Stimulated activated CD8-positive, alpha-beta memory T cell treated with anti-CD3 and anti-CD28 coated beads, Interleukin-2, amount 100 ng/mL, for 1 hour (primary cell): ENCODE results near the gene AARS2.

ENCODE experiments used
- DNase-seq, 2 donors: peaks; one replicate each; pipeline ENCODE4 v3.0.0-alpha.2; 2020; ENCODE audit warnings: low read depth in 2 of 2

AARS2 gene

DNA sequence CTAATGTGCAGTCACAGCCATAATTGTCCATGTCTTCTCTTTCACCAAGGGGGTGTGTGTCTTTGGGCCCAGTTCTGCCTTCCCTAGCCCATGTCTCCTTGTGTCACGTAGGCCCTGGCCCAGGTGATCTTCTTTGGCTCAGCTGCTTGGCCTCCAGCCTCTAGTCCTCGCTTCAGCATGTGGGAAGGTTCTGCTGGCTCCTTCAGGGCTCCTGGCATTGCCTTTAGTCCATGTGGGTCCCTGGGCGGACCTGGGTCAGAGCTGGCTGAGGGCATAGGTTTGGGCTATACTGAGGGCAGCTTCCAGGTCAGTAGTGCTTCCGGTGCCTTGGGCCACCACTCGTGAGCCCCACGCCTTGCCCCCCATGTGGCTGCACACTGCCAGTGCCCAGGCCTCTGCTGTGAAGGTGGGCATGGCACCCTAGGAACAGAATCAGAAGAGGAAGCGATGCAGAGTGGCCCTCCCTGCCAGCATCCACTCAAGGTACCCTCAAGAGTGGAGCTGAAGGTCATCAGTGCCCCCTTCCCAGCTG lies 12.8 kb downstream of the AARS2 start:
- DNase-seq: no peak

DNA sequence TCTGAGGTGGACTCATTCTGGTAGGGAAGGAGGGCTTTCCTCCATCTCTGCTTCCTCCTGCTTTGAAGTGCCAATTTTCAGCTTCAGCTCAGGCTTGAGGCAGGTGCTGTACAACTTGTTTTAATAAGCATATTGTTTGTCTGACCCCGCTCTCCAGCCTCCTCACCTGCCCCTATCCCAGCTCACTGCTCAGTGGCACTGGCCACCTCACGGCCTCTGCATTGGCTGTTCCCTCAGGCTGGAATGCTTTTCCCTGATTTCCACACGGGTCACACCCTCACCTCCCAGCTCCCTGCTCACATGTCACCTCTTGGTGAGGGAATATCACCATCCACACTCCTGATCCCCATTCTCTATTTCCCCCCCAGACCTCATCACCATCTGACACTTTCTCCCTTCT lies 14.3 kb downstream of the AARS2 start:
- no peak for DNase-seq

- no peak for DNase-seq
Observed at GRCh38 chr6:44298055-44298803, 14.9 kb downstream of the AARS2 start.

- no peak for DNase-seq
Observed at GRCh38 chr6:44297063-44298038, 15.8 kb downstream of the AARS2 start.

DNA sequence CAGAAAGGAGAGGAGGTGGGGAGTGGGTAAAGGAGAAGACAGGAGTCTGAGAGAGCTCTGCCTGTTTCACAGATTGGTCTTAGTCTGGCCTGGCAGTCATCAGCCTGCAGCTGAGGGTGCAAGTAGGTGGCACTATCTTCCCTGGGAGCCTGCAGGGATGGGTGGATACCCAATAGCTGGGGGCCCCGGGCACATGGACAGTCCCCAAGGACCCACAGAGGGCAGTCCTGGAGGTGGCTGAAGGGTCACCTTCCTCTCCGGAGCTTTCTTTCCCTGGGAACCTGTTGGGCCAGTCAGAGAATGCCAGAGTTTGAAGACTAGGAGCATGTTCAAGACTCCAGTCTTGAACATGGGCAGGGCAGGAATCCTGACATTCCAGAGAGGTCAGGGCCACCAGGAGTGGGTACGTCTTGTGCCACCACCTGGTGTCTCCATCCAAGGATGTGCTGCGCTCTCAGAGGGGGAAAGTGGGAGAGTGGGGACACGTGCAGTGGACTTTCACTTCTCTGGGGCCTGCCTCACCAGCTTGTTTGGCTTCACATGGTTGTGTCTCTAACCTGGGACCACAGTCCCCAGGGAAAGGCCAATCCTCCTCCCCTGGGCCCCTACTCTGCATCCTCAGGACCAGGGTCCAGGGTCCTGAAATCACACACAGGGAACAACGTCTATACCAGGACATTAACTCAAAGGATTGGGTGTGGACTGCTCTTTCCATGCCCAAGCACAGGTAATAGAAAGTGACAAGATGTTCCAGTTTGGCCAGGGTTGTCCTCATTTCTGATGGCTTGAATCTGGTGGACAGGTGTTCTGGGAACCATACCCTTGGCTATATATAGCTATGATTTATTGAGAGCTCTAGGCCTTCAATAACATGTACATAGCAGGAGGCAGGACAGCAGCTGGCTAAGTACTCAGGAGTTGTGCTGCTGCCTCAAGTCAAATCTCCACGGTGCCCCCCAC lies 18.0 kb downstream of the AARS2 start:
- no peak for DNase-seq

- DNase-seq: no peak
Observed at GRCh38 chr6:44292661-44293365, 20.3 kb downstream of the AARS2 start.

- no peak for DNase-seq
Observed at GRCh38 chr6:44291841-44292240, 21.3 kb downstream of the AARS2 start.

GRCh38 chr6:44289726-44290260 lies 23.4 kb downstream of the AARS2 start:
- DNase-seq: no peak

- no peak for DNase-seq
Observed at GRCh38 chr6:44286747-44287146, 26.4 kb downstream of the AARS2 start.

DNA sequence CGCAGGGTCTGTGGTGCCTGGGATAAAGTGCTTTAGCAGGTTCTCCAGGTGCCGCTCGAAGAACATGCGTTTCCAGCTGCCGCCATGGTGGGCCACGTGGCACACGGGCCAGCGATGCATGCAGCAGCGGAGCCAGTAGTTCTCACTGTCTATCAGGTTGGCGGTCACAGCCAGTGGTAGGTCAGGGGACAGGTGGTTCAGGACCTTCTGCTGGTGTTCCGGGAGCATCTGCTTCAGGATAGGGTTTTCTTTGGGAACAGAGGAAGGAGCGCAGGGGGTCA lies 26.9 kb downstream of the AARS2 start:
- no peak for DNase-seq

DNA sequence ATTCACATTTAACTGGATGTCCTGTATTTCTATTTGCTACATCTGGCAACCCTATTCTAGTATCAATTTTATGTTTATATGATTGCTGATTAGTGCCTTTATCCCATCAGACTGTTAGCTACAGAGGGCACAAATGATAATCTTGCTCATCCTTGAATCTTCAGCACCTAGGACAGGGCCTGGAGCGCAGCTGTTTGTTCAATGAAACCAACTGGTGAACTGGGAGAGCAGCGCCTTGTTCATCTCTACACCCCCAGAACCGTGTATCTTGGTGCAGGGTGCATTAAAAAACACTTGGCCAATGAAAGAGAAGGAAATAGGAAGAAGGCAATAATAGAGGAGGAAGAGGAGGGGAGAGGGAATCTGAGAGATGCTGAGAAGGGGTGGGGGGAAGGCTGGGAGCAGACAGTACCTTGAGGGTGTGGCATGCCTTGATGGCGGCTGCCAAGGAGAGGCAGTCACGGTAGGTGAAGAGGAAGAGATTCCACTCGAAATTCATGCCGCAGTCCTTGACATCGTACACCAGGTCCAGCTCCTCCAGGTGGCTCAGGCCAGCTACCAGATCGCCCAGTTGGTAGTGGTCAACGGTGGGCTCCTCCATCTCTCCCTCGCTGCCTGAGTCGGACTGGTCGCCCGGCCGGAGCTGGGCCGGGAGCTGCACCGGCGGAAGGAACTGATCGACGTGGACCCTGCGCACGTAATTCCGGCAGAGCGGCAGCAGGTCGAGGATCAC lies 27.4 kb downstream of the AARS2 start:
- no peak for DNase-seq

DNA sequence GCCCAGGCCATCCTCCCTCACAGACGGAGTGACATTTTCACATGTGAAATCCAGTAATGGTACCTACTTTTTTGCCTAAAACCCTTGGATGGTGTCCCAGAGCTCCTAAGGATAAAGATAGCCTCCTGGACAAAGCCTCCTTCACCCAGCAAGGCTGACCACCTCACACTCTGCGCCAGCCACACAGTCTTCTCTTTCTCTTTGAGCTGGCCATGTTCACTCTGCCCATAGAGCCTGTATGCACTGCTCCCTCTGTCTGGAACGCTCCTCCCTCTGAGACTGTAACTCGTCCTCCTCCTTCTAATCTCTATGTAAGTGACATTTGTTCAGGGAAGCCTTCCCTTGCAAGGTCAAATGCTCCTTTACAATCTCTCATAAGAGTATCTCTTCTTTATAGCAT lies 28.3 kb downstream of the AARS2 start:
- no peak for DNase-seq

- no peak for DNase-seq
Observed at GRCh38 chr6:44284121-44284520, 29.0 kb downstream of the AARS2 start.

- no peak for DNase-seq
Observed at GRCh38 chr6:44278774-44279697, 34.1 kb downstream of the AARS2 start.

DNA sequence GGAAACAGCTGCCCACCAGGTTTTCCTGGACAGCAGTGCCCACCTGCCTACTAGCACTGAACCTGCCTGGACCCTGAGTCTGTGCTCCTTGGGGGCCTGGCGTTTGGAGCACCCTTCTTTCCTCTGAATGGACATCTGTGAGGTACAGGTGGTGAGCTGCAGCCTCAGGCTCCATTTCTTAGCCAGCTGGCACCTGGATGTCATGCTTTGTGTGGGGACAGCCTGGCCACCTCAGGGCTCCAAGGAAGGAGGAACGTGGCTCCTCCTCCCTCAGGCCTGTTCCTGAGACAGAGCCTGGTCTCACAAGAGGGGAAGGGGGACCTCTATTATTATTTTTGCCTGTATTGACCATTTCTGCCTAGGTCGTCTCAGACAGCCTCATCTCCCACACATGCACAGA lies 34.8 kb downstream of the AARS2 start:
- DNase-seq: no peak

DNA sequence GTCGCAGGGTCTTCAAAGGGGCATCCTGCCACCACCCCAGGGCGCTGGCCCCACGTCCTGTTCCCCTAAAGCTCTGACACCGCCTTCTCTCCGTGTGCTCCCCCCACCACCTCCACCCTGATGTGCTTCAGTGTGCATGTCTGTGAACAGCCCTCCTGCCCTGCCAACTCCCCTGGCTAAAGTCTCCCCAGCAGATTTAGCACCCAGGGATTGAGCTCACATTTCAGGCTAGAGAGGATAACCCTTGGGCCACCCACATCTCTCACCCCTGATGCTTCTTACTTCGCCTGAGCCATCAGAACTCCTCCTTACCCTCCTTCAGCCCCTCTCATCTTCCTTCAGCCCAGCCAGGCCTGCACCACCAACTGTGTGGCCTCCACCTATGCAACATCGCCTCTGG lies 35.4 kb downstream of the AARS2 start:
- no peak for DNase-seq

DNA sequence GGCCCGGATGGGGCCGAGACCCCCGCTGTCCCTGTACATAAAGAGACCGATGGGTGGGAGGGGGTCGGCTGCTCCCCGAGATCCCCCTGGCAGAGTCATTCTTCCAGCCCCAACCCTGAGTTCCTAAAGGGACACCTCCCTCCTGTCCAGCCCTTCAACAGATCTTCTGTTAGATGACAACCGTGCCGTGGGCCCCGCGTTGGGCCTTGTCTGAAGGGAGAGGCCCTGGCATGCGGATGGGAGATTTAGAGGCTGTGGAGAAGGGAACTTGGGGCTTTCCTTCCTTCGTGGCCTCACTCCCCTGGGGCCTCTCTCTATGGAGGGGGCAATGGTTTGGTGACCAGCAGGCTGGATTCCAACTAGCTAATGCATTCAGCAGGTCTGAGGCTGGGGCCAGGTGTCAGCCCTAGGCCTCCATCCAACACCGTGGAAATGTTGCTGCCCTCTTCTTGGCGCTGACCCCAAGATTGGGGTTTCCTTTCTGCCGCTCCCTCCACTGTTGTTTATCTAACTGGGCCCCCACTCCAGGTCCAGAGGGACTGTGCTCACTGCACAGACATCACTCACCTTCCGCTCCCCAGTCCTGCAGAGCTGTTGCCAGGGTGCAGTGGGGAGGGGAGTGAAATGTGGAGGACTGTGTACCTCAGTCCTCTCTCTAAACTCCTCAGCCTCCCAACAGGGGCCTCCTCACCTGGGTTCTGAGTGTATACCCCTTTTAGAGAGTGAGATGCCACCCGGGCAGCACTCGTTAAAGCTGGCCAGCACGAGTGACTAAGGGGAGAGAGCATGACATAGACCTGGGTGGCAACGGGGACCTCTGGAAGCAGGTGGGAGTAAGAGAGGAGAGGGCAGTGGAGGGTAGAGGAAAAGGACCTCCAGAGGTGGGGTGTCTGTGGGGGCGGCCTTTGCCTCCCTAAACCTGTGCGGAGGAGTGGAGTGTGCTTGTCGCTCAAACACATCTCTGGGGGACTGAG lies 36.2 kb downstream of the AARS2 start:
- no peak for DNase-seq
